SU-DHL-6 (cell line): ENCODE data around the gene GJA3.
"Not testable (repeated sequence)": the region's sequence is repeated elsewhere in the genome, so short reads cannot be mapped to it uniquely, and the experiment has no call there.

Experiments
- CTCF ChIP-seq: fragments of 200-600 bp; sonication (generic); IDR thresholded peaks from one replicate; pipeline ENCODE4 v1.5.1; 2017; ENCODE audit warnings: antibody characterized with exemption, mild to moderate bottlenecking, low read length, moderate library complexity; ENCODE audit not compliant: insufficient read depth, poor library complexity, severe bottlenecking
- EZH2phosphoT487 ChIP-seq: fragments of 200-600 bp; sonication (generic), shearing (Covaris generic); conservative IDR thresholded peaks from 2 replicates; pipeline ENCODE4 v1.6.1; 2018; ENCODE audit warnings: mild to moderate bottlenecking, antibody characterized with exemption, low read length, moderate library complexity, mixed read lengths

- TF ChIP-seq CTCF, EZH2phosphoT487: not testable (repeated sequence)
Observed at GRCh38 chr13:20153290-20153689, 7.6 kb downstream of the GJA3 start.
